SK-N-SH treated with all-trans-retinoic acid at 6 μM for 48 hours (cell line): ENCODE results near the gene CYBA.

ENCODE experiments used
- ATAC-seq: fragments of 200-7000 bp; cut with Tn5 transposase; 3 replicates; pipeline ENCODE4 v1.9.1; 2020; ENCODE audit warnings: mild to moderate bottlenecking, moderate library complexity
- BACH2 ChIP-seq: fragments of 250-450 bp; sonication (Bioruptor Pico); IDR thresholded peaks from 2 replicates; pipeline ENCODE4 v1.9.0; 2021; ENCODE audit warnings: mild to moderate bottlenecking, borderline replicate concordance
- CSDC2 ChIP-seq: fragments of 250-450 bp; sonication (Bioruptor Pico); IDR thresholded peaks from 2 replicates; pipeline ENCODE4 v1.5.0; 2020; ENCODE audit warnings: mild to moderate bottlenecking, moderate library complexity
- CSRNP3 ChIP-seq: fragments of 250-450 bp; sonication (Bioruptor Pico); IDR thresholded peaks from 2 replicates; pipeline ENCODE4 v1.5.1; 2021; ENCODE audit warnings: mild to moderate bottlenecking, moderate library complexity
- ESRRG ChIP-seq: fragments of 250-450 bp; sonication (Bioruptor Pico); IDR thresholded peaks from 2 replicates; pipeline ENCODE4 v1.6.1; 2021; ENCODE audit warnings: mild to moderate bottlenecking
- GLIS3 ChIP-seq: fragments of 250-450 bp; sonication (Bioruptor Pico); IDR thresholded peaks from 2 replicates; pipeline ENCODE4 v1.5.0; 2020; ENCODE audit warnings: mild to moderate bottlenecking, moderate library complexity
- ISL1 ChIP-seq: fragments of 250-450 bp; sonication (Bioruptor Pico); IDR thresholded peaks from 2 replicates; pipeline ENCODE4 v2.1.2; 2022; ENCODE audit warnings: mild to moderate bottlenecking, moderate library complexity
- OSR1 ChIP-seq: fragments of 250-450 bp; sonication (Bioruptor Pico); IDR thresholded peaks from 2 replicates; pipeline ENCODE4 v1.8.0; 2022; ENCODE audit warnings: moderate library complexity, mild to moderate bottlenecking, inconsistent platforms
- PATZ1 ChIP-seq: fragments of 250-450 bp; sonication (Bioruptor Pico); IDR thresholded peaks from 2 replicates; pipeline ENCODE4 v1.8.0; 2020; ENCODE audit warnings: mild to moderate bottlenecking, moderate library complexity, borderline replicate concordance
- POU6F1 ChIP-seq: fragments of 250-450 bp; sonication (Bioruptor Pico); IDR thresholded peaks from 2 replicates; pipeline ENCODE4 v1.8.0; 2021; ENCODE audit warnings: low read depth, mild to moderate bottlenecking, moderate library complexity, borderline replicate concordance
- RARB ChIP-seq: fragments of 250-450 bp; sonication (Bioruptor Pico); IDR thresholded peaks from 2 replicates; pipeline ENCODE4 v1.8.0; 2021; ENCODE audit warnings: mild to moderate bottlenecking, moderate library complexity
- SNAI2 ChIP-seq: fragments of 250-450 bp; sonication (Bioruptor Pico); IDR thresholded peaks from 2 replicates; pipeline ENCODE4 v1.5.0; 2020; ENCODE audit warnings: mild to moderate bottlenecking, moderate library complexity
- TCF4 ChIP-seq: fragments of 250-450 bp; sonication (Bioruptor Pico); IDR thresholded peaks from 2 replicates; pipeline ENCODE4 v1.8.0; 2021; ENCODE audit warnings: mild to moderate bottlenecking, moderate library complexity, borderline replicate concordance
- TOX ChIP-seq: fragments of 250-450 bp; sonication (Bioruptor Pico); IDR thresholded peaks from 2 replicates; pipeline ENCODE4 v1.8.0; 2021; ENCODE audit warnings: mild to moderate bottlenecking, moderate library complexity, borderline replicate concordance
- ZC3H10 ChIP-seq: fragments of 250-450 bp; sonication (Bioruptor Pico); IDR thresholded peaks from 2 replicates; pipeline ENCODE4 v1.5.1; 2021; ENCODE audit warnings: mild to moderate bottlenecking, moderate library complexity
- ZFP3 ChIP-seq: fragments of 250-450 bp; sonication (Bioruptor Pico); IDR thresholded peaks from 2 replicates; pipeline ENCODE4 v1.5.0; 2020; ENCODE audit warnings: mild to moderate bottlenecking, moderate library complexity
- ZFP30 ChIP-seq: fragments of 450-650 bp; formaldehyde crosslinking; IDR thresholded peaks from 2 replicates; pipeline ENCODE4 v1.5.0; 2022; ENCODE audit warnings: mild to moderate bottlenecking, moderate library complexity
- ZNF565 ChIP-seq: fragments of 450-650 bp; formaldehyde crosslinking; conservative IDR thresholded peaks from 2 replicates; pipeline ENCODE4 v1.5.0; 2020; ENCODE audit warnings: low read depth, mild to moderate bottlenecking, moderate library complexity
- ZNF70 ChIP-seq: fragments of 450-650 bp; formaldehyde crosslinking; IDR thresholded peaks from 2 replicates; pipeline ENCODE4 v1.5.0; 2020; ENCODE audit warnings: mild to moderate bottlenecking, moderate library complexity
- ZNF8 ChIP-seq: fragments of 450-650 bp; formaldehyde crosslinking; IDR thresholded peaks from 2 replicates; pipeline ENCODE4 v1.5.0; 2020; ENCODE audit warnings: mild to moderate bottlenecking, moderate library complexity

The CYBA gene

GRCh38 chr16:88685156-88686061 is 34.6 kb upstream of the CYBA start:
- peak; percentile 31 for ATAC-seq

GRCh38 chr16:88684569-88685155 is 33.8 kb upstream of the CYBA start:
- TF ChIP-seq ZNF565 (CRISPR knock-in tag) (no peak), ZFP30 (no peak), CSDC2 (CRISPR knock-in tag) (no peak), GLIS3 (CRISPR knock-in tag) (no peak), ZNF70 (CRISPR knock-in tag) (no peak), POU6F1 (CRISPR knock-in tag) (no peak)
- no peak for ATAC-seq

More at GRCh38 chr16:88685156-88686061, 34.6 kb upstream of the CYBA start:
- no peak for TF ChIP-seq ESRRG
- TF ChIP-seq ZNF565 (CRISPR knock-in tag) = no peak
- TF ChIP-seq GLIS3 (CRISPR knock-in tag) = no peak
- no peak for TF ChIP-seq TCF4 (CRISPR knock-in tag)
- TF ChIP-seq CSRNP3 (CRISPR knock-in tag) = no peak
- no peak for TF ChIP-seq ZFP3 (CRISPR knock-in tag)
- no peak for TF ChIP-seq TOX
- TF ChIP-seq ZNF8 = no peak
- TF ChIP-seq, all 23 proteins: peak for 0

GRCh38 chr16:88681709-88682451 is 31.0 kb upstream of the CYBA start:
- no peak for ATAC-seq

More at GRCh38 chr16:88681709-88682451, 31.0 kb upstream of the CYBA start:
- TF ChIP-seq ESRRG = no peak
- no peak for TF ChIP-seq BACH2
- TF ChIP-seq ZC3H10 (CRISPR knock-in tag) = no peak
- TF ChIP-seq OSR1 (CRISPR knock-in tag) = no peak
- no peak for TF ChIP-seq ZFP30
- TF ChIP-seq PATZ1 (CRISPR knock-in tag) = no peak
- no peak for TF ChIP-seq GLIS3 (CRISPR knock-in tag)
- TF ChIP-seq SNAI2 (CRISPR knock-in tag) = no peak
- TF ChIP-seq ZNF8 = no peak
- TF ChIP-seq ISL1 (CRISPR knock-in tag) = no peak
- TF ChIP-seq ZNF565 (CRISPR knock-in tag) = no peak
- no peak for TF ChIP-seq POU6F1 (CRISPR knock-in tag)
- no peak for TF ChIP-seq ZFP3 (CRISPR knock-in tag)
- no peak for TF ChIP-seq RARB (CRISPR knock-in tag)
